Suprapubic skin (tissue), 4 donors: ENCODE measurements around the gene POC1A. TPM values are rescaled to one million over a fixed set of nuclear protein-coding genes. Genes with fewer than 3 reads are reported as not detected.
A peak's percentile ranks its signal among the peaks of the same experiment; 100 is the strongest.

Experiments used
- DNase-seq, 2 donors: peaks; one replicate each; pipeline ENCODE4 v3.0.0-alpha.2; 2019; ENCODE audit warnings: low spot score in 2 of 2
- H3K27ac ChIP-seq: fragments of 200-600 bp; sonication (generic); one replicate; pipeline ENCODE4 v1.5.1; 2019
- H3K27me3 ChIP-seq: fragments of 200-600 bp; sonication (generic); one replicate; pipeline ENCODE4 v1.5.1; 2019
- H3K36me3 ChIP-seq: fragments of 200-600 bp; sonication (generic); one replicate; pipeline ENCODE4 v1.5.1; 2019
- H3K4me1 ChIP-seq: fragments of 200-600 bp; sonication (generic); one replicate; pipeline ENCODE4 v1.5.1; 2019
- H3K4me3 ChIP-seq: fragments of 200-600 bp; sonication (generic); one replicate; pipeline ENCODE4 v1.5.1; 2019; ENCODE audit warnings: mild to moderate bottlenecking
- H3K9me3 ChIP-seq: fragments of 200-600 bp; sonication (generic); one replicate; pipeline ENCODE4 v1.5.1; 2019
- EP300 ChIP-seq: sonication (generic); formaldehyde crosslinking; IDR thresholded peaks from one replicate; pipeline ENCODE4 v1.6.1; 2017; ENCODE audit warnings: antibody characterized with exemption
- POLR2A ChIP-seq, 2 donors: fragments of 450-650 bp; IDR thresholded peaks; one replicate each; pipeline ENCODE4 v1.6.1; 2017; ENCODE audit warnings: antibody characterized with exemption in 2 of 2, mild to moderate bottlenecking in 2 of 2, moderate library complexity in 2 of 2
- POLR2AphosphoS5 ChIP-seq, 3 donors: sonication (generic); formaldehyde crosslinking; IDR thresholded peaks; one replicate each; pipeline ENCODE4 v1.6.1; 2017; ENCODE audit warnings: antibody characterized with exemption in 3 of 3
- WGBS: methylation state at CpG from one replicate; pipeline ENCODE4 v1.1.5; 2018; 5-methylcytosine and 5-hydroxymethylcytosine counted together
- total RNA-seq, 4 donors: library from RNA; depleted of rRNA; stranded (reverse); fragments of >200 nt; gene quantifications; one replicate each; pipeline ENCODE4 v1.1.0, GENCODE V29; 2016
- TF ChIP-seq, protein P1 (sequence below), 2 donors: fragments of 200-600 bp in 1 of 2; fragments of 450-650 bp in 1 of 2; sonication (generic) in 1 of 2; IDR thresholded peaks; one replicate each; pipeline ENCODE4 v1.5.1; 2016 to 2019; ENCODE audit warnings: antibody characterized with exemption in 2 of 2, mild to moderate bottlenecking in 1 of 2, moderate library complexity in 1 of 2

The POC1A gene
- total RNA-seq, 4 donors from 2014 or later, result 1.1 to 4.8 (median 1.6) TPM

DNA sequence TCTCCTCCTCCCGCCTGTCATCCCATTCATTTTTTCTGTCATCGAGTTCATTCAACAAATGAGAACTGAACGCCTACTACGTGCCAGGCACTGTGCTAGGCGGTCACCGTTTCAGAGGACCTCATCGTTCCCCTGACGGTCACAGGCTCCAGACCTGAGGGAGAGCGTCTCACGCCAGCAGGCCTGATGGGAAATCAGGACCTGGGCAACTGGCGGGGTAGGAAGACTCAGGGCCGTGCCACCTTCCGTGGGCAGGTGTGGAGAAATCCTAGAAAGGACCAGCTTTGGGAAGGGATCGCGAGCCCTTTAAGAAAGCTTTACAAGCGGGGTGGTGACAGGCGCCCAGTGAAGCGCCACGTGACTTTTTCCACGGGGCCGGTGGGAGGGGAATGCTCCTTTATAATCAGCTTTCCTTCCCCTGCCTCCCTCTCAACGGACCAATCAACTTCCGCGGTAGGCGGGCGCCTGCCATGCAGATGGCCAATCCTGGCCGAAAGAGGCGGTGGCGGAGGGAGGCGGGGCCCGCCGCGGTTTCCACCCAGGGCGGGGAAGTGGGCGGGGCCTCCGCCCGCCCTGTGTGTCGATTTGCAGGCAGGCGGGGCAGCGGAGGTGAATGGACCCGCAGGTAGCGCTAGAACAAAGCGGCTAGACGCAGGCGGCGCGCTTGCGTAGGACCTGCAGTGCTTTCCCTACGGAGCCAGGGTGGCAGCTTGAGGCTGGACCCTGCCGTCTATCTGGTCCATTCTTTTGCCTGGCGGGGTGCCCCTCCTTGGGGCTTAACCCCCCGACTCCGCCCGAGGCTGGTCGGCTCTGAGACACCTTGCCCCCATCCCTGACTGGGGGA lies 97.0 kb downstream of the POC1A start:
- H3K36me3 ChIP-seq, result peaks cover 3% of the 10 kb centered on the region
- WGBS, result 0% methylated on average over 18 of the region's 55 CpGs

DNA sequence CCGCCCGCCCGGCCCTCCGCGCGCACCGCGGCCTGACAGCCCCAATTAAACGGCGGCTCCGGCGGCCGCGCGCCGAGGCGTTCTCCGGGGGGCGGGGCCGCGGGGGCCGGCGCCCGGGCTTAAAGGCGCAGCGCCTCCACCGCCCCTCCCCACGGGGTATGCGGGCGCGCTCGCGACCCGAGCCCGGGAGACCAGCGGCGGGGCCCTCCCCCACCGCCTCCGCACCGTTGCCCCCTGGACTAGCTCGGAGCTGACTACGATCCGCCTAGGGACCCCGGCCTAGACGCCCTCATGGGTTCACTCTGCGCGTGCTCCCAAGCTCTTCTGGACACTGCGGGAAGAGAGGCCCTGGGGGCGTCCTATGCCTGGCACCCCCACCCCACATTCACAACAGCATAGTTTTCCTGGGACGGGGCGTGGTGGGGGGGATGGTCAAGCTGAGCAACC lies 97.7 kb downstream of the POC1A start, which contains the start of gene DUSP7:
Gene DUSP7 (minus strand): TSS at position 51 of the 447 bp plus-strand sequence. CDS start 205 bp downstream, outside the sequence.
- WGBS, result 0% methylated on average over 8 of the region's 51 CpGs
- Histone ChIP-seq H3K27ac (peak within 1 kb of the TSS; percentile 87), H3K36me3 (peaks cover 8% of the 10 kb centered on the region), H3K27me3 (no peaks in the 10 kb centered on the region), H3K9me3 (no peaks in the 10 kb centered on the region), H3K4me1 (peaks cover 70% of the 10 kb centered on the region), H3K4me3 (peak within 1 kb of the TSS; percentile 79)
- TF ChIP-seq EP300, result no peak
- TF ChIP-seq POLR2AphosphoS5 (IDR thresholded peaks at IDR 0.05), result no peak
- TF ChIP-seq POLR2A (IDR thresholded peaks at IDR 0.05), result no peak
- TF ChIP-seq, protein P1, sequence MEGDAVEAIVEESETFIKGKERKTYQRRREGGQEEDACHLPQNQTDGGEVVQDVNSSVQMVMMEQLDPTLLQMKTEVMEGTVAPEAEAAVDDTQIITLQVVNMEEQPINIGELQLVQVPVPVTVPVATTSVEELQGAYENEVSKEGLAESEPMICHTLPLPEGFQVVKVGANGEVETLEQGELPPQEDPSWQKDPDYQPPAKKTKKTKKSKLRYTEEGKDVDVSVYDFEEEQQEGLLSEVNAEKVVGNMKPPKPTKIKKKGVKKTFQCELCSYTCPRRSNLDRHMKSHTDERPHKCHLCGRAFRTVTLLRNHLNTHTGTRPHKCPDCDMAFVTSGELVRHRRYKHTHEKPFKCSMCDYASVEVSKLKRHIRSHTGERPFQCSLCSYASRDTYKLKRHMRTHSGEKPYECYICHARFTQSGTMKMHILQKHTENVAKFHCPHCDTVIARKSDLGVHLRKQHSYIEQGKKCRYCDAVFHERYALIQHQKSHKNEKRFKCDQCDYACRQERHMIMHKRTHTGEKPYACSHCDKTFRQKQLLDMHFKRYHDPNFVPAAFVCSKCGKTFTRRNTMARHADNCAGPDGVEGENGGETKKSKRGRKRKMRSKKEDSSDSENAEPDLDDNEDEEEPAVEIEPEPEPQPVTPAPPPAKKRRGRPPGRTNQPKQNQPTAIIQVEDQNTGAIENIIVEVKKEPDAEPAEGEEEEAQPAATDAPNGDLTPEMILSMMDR (IDR thresholded peaks at IDR 0.05), result no peak
- no peak for DNase-seq

More for the DNA sequence above, 97.0 kb downstream of the POC1A start:
- TF ChIP-seq, protein P1 (IDR thresholded peaks at IDR 0.05), result no peak
- peak in 1 of 3 donors; percentile 70 for TF ChIP-seq POLR2AphosphoS5 (IDR thresholded peaks at IDR 0.05)
- Histone ChIP-seq H3K27ac (peak overlapping the region; percentile 87), H3K4me3 (peak overlapping the region; percentile 79), H3K9me3 (no peaks in the 10 kb centered on the region), H3K27me3 (no peaks in the 10 kb centered on the region), H3K4me1 (peaks cover 70% of the 10 kb centered on the region)
- peak; percentile 100 for DNase-seq

DNA sequence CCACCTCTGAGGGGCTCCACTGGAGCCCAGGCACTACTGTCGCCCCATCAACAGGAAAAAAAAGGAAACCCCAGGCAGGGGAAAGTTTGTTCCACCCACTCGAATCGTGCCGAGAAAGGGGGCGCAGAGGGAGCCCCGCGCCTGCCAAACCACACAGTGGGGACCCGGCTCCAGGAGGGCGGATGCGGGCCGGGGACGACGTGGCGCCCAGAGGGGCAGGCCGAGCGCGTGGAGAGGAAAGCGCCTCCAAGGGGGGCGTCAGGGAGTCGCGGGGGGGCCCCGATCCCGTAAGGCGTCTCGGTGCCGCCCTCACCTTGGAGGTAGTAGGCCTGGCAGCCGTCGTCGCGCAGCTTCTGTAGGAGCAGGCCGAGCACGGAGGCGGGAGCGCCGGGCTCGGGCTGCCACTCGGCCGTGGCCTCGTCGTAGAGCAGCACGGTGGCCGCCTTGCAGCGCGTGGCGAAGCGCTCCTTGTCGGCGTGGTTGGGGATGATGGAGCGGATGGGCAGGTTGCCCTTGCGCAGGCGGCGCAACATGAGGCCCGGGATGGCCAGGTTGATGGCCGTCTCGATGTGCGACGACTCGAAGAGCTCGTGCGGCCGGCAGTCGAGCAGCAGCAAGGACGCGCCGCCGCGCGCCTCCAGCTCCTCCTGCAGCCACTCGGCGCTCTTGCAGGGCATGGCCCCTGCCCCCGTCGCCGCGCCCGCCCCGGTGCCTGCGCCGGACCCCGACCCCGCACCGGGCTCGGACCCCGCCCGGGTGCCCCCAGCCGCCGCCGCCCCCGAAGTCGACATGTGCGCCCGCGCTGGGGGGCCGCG lies 98.5 kb downstream of the POC1A start:
- H3K4me1 ChIP-seq, result peaks cover 70% of the 10 kb centered on the region
- TF ChIP-seq POLR2A (IDR thresholded peaks at IDR 0.05) (no peak), EP300 (no peak)
- TF ChIP-seq, protein P1 (IDR thresholded peaks at IDR 0.05), result no peak
- no peaks in the 10 kb centered on the region for H3K9me3 ChIP-seq
- 0% methylated on average over 26 of the region's 94 CpGs for WGBS
- peaks cover 16% of the 10 kb centered on the region for H3K36me3 ChIP-seq
- H3K27me3 ChIP-seq, result no peaks in the 10 kb centered on the region
- H3K27ac ChIP-seq, result peak overlapping the region; percentile 87
- no peak for DNase-seq
- H3K4me3 ChIP-seq, result peak overlapping the region; percentile 79

DNA sequence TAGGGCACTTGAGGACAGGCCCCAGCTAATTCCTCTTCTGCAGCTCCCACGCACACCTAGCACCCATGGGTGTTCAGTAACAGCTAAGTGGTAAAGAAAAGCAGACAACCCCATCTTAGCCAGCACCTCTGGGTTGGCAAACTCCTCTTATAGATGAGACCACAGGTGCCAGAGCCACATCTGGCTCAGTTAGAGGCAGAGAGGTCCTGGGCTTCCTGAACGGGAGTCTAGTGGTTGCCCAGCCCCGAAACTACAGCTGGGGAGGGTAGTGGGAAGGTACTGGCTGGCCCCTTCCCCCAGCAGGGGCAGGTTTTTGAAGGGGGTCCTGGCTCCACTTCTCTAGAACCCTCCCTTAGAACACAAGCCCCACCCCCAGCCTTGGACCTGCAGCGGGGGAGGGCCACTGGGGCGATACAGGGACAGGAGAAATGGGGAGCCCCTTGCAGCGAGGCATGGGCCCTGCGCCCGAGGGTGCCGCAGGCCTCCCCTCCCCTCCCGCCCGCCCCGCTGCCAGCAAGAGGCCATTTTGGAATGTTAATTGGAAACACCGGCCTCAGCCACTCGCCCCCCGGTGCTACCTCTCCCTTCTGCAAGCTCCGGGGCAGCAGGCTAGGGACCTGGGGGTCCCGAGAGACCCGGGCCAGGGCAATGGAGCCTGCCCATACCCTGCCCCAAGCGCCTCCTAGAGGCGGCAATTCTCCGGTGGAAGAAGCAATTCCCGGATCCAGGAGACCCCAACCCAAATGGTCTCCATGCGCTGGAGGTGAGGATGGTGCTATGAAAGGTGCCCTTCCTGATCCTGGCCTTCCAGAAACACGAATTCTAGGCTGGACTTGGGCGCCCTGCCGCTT lies 99.3 kb downstream of the POC1A start:
- TF ChIP-seq POLR2A (IDR thresholded peaks at IDR 0.05), result no peak
- no peak for TF ChIP-seq EP300
- TF ChIP-seq, protein P1 (IDR thresholded peaks at IDR 0.05), result no peak
- TF ChIP-seq POLR2AphosphoS5 (IDR thresholded peaks at IDR 0.05), result no peak
- Histone ChIP-seq H3K27ac (peak overlapping the region; percentile 87), H3K9me3 (no peaks in the 10 kb centered on the region), H3K27me3 (no peaks in the 10 kb centered on the region), H3K4me1 (peaks cover 69% of the 10 kb centered on the region), H3K4me3 (peak overlapping the region; percentile 79), H3K36me3 (peaks cover 24% of the 10 kb centered on the region)
- DNase-seq, result no peak
- 5% methylated on average over 13 of the region's 26 CpGs for WGBS
